Liver (tissue), 9 donors: ENCODE data around the gene HDAC5. TPM values are rescaled to one million over a fixed set of nuclear protein-coding genes. Genes with fewer than 3 reads are reported as not detected.

ENCODE experiments used
- DNase-seq: peaks from one replicate; pipeline ENCODE4 v3.0.0-alpha.2; 2017; ENCODE audit warnings: low spot score
- H3K27ac ChIP-seq, 2 donors: one replicate each; pipeline ENCODE4 v1.7.0; 2013; ENCODE audit warnings: inconsistent platforms in 2 of 2, low read length in 2 of 2, control low read depth in 1 of 2, low read depth in 1 of 2, mild to moderate bottlenecking in 1 of 2
- H3K27me3 ChIP-seq, 4 donors: one replicate each; pipeline versions ENCODE4 v1.6.1 to v1.7.0; 2013; ENCODE audit warnings: low read length in 3 of 4, inconsistent platforms in 1 of 4, mild to moderate bottlenecking in 1 of 4, moderate library complexity in 1 of 4; ENCODE audit not compliant: control insufficient read depth in 4 of 4, insufficient read depth in 4 of 4
- H3K36me3 ChIP-seq, 4 donors: one replicate each; pipeline versions ENCODE4 v1.6.1 to v1.7.0; 2013; ENCODE audit warnings: low read length in 3 of 4, mild to moderate bottlenecking in 3 of 4, low read depth in 1 of 4, moderate library complexity in 1 of 4; ENCODE audit not compliant: control insufficient read depth in 4 of 4, insufficient read depth in 3 of 4
- H3K4me1 ChIP-seq, 4 donors: one replicate each; pipeline versions ENCODE4 v1.6.1 to v1.7.0; 2013; ENCODE audit warnings: low read length in 3 of 4, mild to moderate bottlenecking in 3 of 4, moderate library complexity in 1 of 4; ENCODE audit not compliant: control insufficient read depth in 4 of 4, insufficient read depth in 4 of 4
- H3K4me3 ChIP-seq, 3 donors: one replicate each; pipeline versions ENCODE4 v1.6.1 to v1.7.0; 2013; ENCODE audit warnings: low read length in 3 of 3, control low read depth in 1 of 3, low read depth in 1 of 3, mild to moderate bottlenecking in 1 of 3
- H3K9ac ChIP-seq, 2 donors: one replicate each; pipeline ENCODE4 v1.7.0; 2013; ENCODE audit warnings: low read length in 2 of 2, mild to moderate bottlenecking in 2 of 2, moderate library complexity in 2 of 2, control low read depth in 1 of 2, low read depth in 1 of 2
- H3K9me3 ChIP-seq, 4 donors: one replicate each; pipeline versions ENCODE4 v1.6.1 to v1.7.0; 2013; ENCODE audit warnings: low read length in 3 of 4; ENCODE audit not compliant: control insufficient read depth in 4 of 4
- ATF3 ChIP-seq: IDR thresholded peaks from 2 replicates; pipeline ENCODE4 v1.6.1; 2016; ENCODE audit warnings: antibody characterized with exemption
- CTCF ChIP-seq: fragments of 150-350 bp; IDR thresholded peaks from 2 replicates; pipeline ENCODE4 v1.5.1; 2017; ENCODE audit warnings: improper control_type of control experiment, low read depth, low read length; ENCODE audit not compliant: missing input control
- EGR1 ChIP-seq, 2 donors: IDR thresholded peaks; 2 replicates each; pipeline ENCODE4 v1.6.1; 2016 to 2018; ENCODE audit warnings: antibody characterized with exemption in 2 of 2, low read depth in 2 of 2
- FOXA1 ChIP-seq: IDR thresholded peaks from 2 replicates; pipeline ENCODE4 v1.6.1; 2016; ENCODE audit warnings: antibody characterized with exemption
- FOXA2 ChIP-seq: IDR thresholded peaks from 2 replicates; pipeline ENCODE4 v1.6.1; 2016; ENCODE audit warnings: antibody characterized with exemption
- GABPA ChIP-seq, 2 donors: IDR thresholded peaks in 1 of 2; conservative IDR thresholded peaks in 1 of 2; 2 replicates each; pipeline ENCODE4 v1.6.1; 2016; ENCODE audit warnings: antibody characterized with exemption in 2 of 2, mild to moderate bottlenecking in 1 of 2, moderate library complexity in 1 of 2
- HNF4A ChIP-seq, 2 donors: conservative IDR thresholded peaks; 2 replicates each; pipeline ENCODE4 v1.6.1; 2016; ENCODE audit warnings: antibody characterized with exemption in 2 of 2, mild to moderate bottlenecking in 2 of 2
- HNF4G ChIP-seq: IDR thresholded peaks from 2 replicates; pipeline ENCODE4 v1.6.1; 2016; ENCODE audit warnings: antibody characterized with exemption
- JUND ChIP-seq, 2 donors: IDR thresholded peaks; 2 replicates each; pipeline ENCODE4 v1.6.1; 2016; ENCODE audit warnings: antibody characterized with exemption in 2 of 2
- MAX ChIP-seq: IDR thresholded peaks from 2 replicates; pipeline ENCODE4 v1.6.1; 2016; ENCODE audit warnings: antibody characterized with exemption
- NR2F2 ChIP-seq: IDR thresholded peaks from 2 replicates; pipeline ENCODE4 v1.6.1; 2016; ENCODE audit warnings: antibody characterized with exemption
- RAD21 ChIP-seq, 2 donors: IDR thresholded peaks; 2 replicates each; pipeline ENCODE4 v1.6.1; 2016; ENCODE audit warnings: antibody characterized with exemption in 2 of 2, mild to moderate bottlenecking in 2 of 2
- REST ChIP-seq: IDR thresholded peaks from 2 replicates; pipeline ENCODE4 v1.6.1; 2016; ENCODE audit warnings: antibody characterized with exemption, mild to moderate bottlenecking
- RXRA ChIP-seq, 2 donors: IDR thresholded peaks; 2 replicates each; pipeline ENCODE4 v1.6.1; 2017 to 2018; ENCODE audit warnings: antibody characterized with exemption in 2 of 2, mild to moderate bottlenecking in 1 of 2
- SP1 ChIP-seq: IDR thresholded peaks from 2 replicates; pipeline ENCODE4 v1.6.1; 2018; ENCODE audit warnings: antibody characterized with exemption, mild to moderate bottlenecking
- TAF1 ChIP-seq: conservative IDR thresholded peaks from 2 replicates; pipeline ENCODE4 v1.6.1; 2016; ENCODE audit warnings: antibody characterized with exemption, mild to moderate bottlenecking
- YY1 ChIP-seq: IDR thresholded peaks from 2 replicates; pipeline ENCODE4 v1.6.1; 2016; ENCODE audit warnings: antibody characterized with exemption, mild to moderate bottlenecking
- ZBTB33 ChIP-seq: IDR thresholded peaks from 2 replicates; pipeline ENCODE4 v1.6.1; 2016; ENCODE audit warnings: antibody characterized with exemption
- WGBS: extraction: QIAGEN DNeasy Blood & Tissue Kit; methylation state at CpG from one replicate; pipeline ENCODE4 v1.1.7; 2013; 5-methylcytosine and 5-hydroxymethylcytosine counted together
- polyA plus RNA-seq, 2 donors: library from polyadenylated mRNA; stranded (reverse) in 1 of 2; unstranded in 1 of 2; fragments of 200-250 nt in 1 of 2; fragments of >200 nt in 1 of 2; fragmentation: Nextera tagmentation in 1 of 2; extraction: Ambion mirVana in 1 of 2; gene quantifications; one replicate each; pipeline versions ENCODE4 v1.2.1 to v1.2.3, GENCODE V29; 2013 to 2015
- total RNA-seq, 2 donors: library from RNA; depleted of rRNA; stranded (reverse); fragments of >200 nt; gene quantifications; one replicate each; pipeline ENCODE4 v1.2.3, GENCODE V29; 2014
- donor health status: healthy.
- donor health status: healthy.
- donor health status: healthy.
- donor health status: healthy.
- donor health status: healthy.

HDAC5 gene
- total and polyA plus RNA-seq, 4 donors = 5.8 to 20.3 (median 14.4) TPM

- DNase-seq = no peak
- TF ChIP-seq CTCF (no peak), ZBTB33 (no peak), ATF3 (no peak), FOXA2 (no peak), HNF4A (conservative IDR thresholded peaks at IDR 0.05) (no peak), TAF1 (no peak), RAD21 (IDR thresholded peaks at IDR 0.05) (no peak), HNF4G (no peak), REST (no peak), NR2F2 (no peak), MAX (no peak), SP1 (no peak), GABPA (IDR thresholded peaks at IDR 0.05 in 1 of 2, conservative IDR thresholded peaks at IDR 0.05 in 1 of 2) (no peak), EGR1 (IDR thresholded peaks at IDR 0.05; ENCODE audit: low read depth in 2 of 2) (no peak), FOXA1 (no peak), RXRA (IDR thresholded peaks at IDR 0.05) (no peak), YY1 (no peak), JUND (IDR thresholded peaks at IDR 0.05) (no peak)
- Histone ChIP-seq H3K4me3 (no peak overlapping the region), H3K36me3 (peaks cover 5 to 17% (median 9%) of the 10 kb centered on the region in 4 donors), H3K27me3 (no peaks in the 10 kb centered on the region), H3K9ac (no peak overlapping the region), H3K4me1 (peaks cover 0 to 25% (median 17%) of the 10 kb centered on the region in 4 donors), H3K27ac (no peak overlapping the region), H3K9me3 (no peaks in the 10 kb centered on the region)
- 85% methylated on average over 10 of the region's 10 CpGs for WGBS
Observed at GRCh38 chr17:44063704-44064639, 59.5 kb downstream of the HDAC5 start.
